Activated CD4-positive, alpha-beta memory T cell treated with anti-CD3 and anti-CD28 coated beads for 36 hours (primary cell): ENCODE measurements around the gene DISP3. TPM values are rescaled to one million over a fixed set of nuclear protein-coding genes. Genes with fewer than 3 reads are reported as not detected.

Experiments
- CTCF ChIA-PET: fragments of 350-600 bp; sonication (Branson Sonifier 250); formaldehyde crosslinking; loops from one replicate; lab custom pipeline; 2021; ENCODE audit warnings: antibody characterized with exemption, inconsistent platforms; lab: Charles Lee
- POLR2A ChIA-PET: fragments of 350-600 bp; sonication (Branson Sonifier 250); formaldehyde crosslinking; loops from one replicate; lab custom pipeline; 2021; ENCODE audit warnings: antibody characterized with exemption; lab: Charles Lee
- DNase-seq: peaks from one replicate; pipeline ENCODE4 v3.0.0-alpha.2; 2020
- H3K27ac Mint-ChIP-seq: one replicate; pipeline ENCODE4 v1.8.0; 2021; ENCODE audit warnings: mixed read lengths
- H3K27me3 Mint-ChIP-seq: one replicate; pipeline ENCODE4 v1.8.0; 2021; ENCODE audit warnings: mixed read lengths
- H3K36me3 Mint-ChIP-seq: one replicate; pipeline ENCODE4 v1.8.0; 2021; ENCODE audit warnings: mixed read lengths
- H3K4me1 Mint-ChIP-seq: one replicate; pipeline ENCODE4 v1.8.0; 2021; ENCODE audit warnings: low read depth, mixed read lengths
- H3K4me3 Mint-ChIP-seq: one replicate; pipeline ENCODE4 v1.8.0; 2021; ENCODE audit warnings: mild to moderate bottlenecking, mixed read lengths
- H3K9me3 Mint-ChIP-seq: one replicate; pipeline ENCODE4 v1.8.0; 2021; ENCODE audit warnings: mixed read lengths
- intact Hi-C: fragments of 100-400 bp; cut with micrococcal nuclease; formaldehyde crosslinking; loops from one replicate; pipeline ENCODE4 v1.15.1; 2023
- total RNA-seq, 2 experiments: library from RNA; stranded (reverse); gene quantifications; one replicate each; pipeline ENCODE4 v1.2.3, GENCODE V29; 2021

The DISP3 gene
- total RNA-seq, 2 experiments from 2014 or later: 0.07 to 0.21 TPM

- CTCF ChIA-PET: no interaction called here
- Mint-ChIP-seq H3K9me3 (no peaks in the 10 kb centered on the region), H3K27me3 (peaks cover 1% of the 10 kb centered on the region), H3K4me3 (no peak overlapping the region), H3K36me3 (no peaks in the 10 kb centered on the region), H3K4me1 (no peaks in the 10 kb centered on the region), H3K27ac (no peak overlapping the region)
- POLR2A ChIA-PET: no interaction called here
- no peak for DNase-seq
- intact Hi-C loops: no loop called here
Measured at GRCh38 chr1:11539850-11540772, 61.2 kb downstream of the DISP3 start.

- POLR2A ChIA-PET: no interaction called here
- no peaks in the 10 kb centered on the region for H3K4me1 Mint-ChIP-seq
- H3K9me3 Mint-ChIP-seq: no peaks in the 10 kb centered on the region
- no peaks in the 10 kb centered on the region for H3K36me3 Mint-ChIP-seq
- intact Hi-C loops: no loop called here
- CTCF ChIA-PET: no interaction called here
- H3K27me3 Mint-ChIP-seq: peaks cover 1% of the 10 kb centered on the region
- no peak overlapping the region for H3K4me3 Mint-ChIP-seq
- DNase-seq: no peak
- no peak overlapping the region for H3K27ac Mint-ChIP-seq
Measured at GRCh38 chr1:11540773-11541160, 61.8 kb downstream of the DISP3 start.

- intact Hi-C loops: no loop called here
- ChIA-PET POLR2A (no interaction called here), CTCF (no interaction called here)
- Mint-ChIP-seq H3K4me1 (no peaks in the 10 kb centered on the region), H3K4me3 (no peak overlapping the region), H3K9me3 (no peaks in the 10 kb centered on the region), H3K27ac (no peak overlapping the region), H3K36me3 (no peaks in the 10 kb centered on the region), H3K27me3 (peaks cover 1% of the 10 kb centered on the region)
- DNase-seq: no peak
Measured at GRCh38 chr1:11541236-11541635, 62.3 kb downstream of the DISP3 start.

- H3K4me1 Mint-ChIP-seq: no peaks in the 10 kb centered on the region
- no peak for DNase-seq
- no peaks in the 10 kb centered on the region for H3K36me3 Mint-ChIP-seq
- ChIA-PET POLR2A (no interaction called here), CTCF (no interaction called here)
- no peak overlapping the region for H3K27ac Mint-ChIP-seq
- intact Hi-C loops: no loop called here
- no peak overlapping the region for H3K4me3 Mint-ChIP-seq
- peaks cover 1% of the 10 kb centered on the region for H3K27me3 Mint-ChIP-seq
- H3K9me3 Mint-ChIP-seq: no peaks in the 10 kb centered on the region
Measured at GRCh38 chr1:11541956-11542355, 63.0 kb downstream of the DISP3 start.

GRCh38 chr1:11543392-11543791, 64.4 kb downstream of the DISP3 start:
- Mint-ChIP-seq H3K4me1 (no peaks in the 10 kb centered on the region), H3K9me3 (no peaks in the 10 kb centered on the region), H3K27ac (no peak overlapping the region), H3K4me3 (no peak overlapping the region), H3K36me3 (no peaks in the 10 kb centered on the region), H3K27me3 (no peaks in the 10 kb centered on the region)
- no peak for DNase-seq
- POLR2A ChIA-PET: no interaction called here
- intact Hi-C loops: no loop called here
- CTCF ChIA-PET: no interaction called here

GRCh38 chr1:11543796-11544195, 64.8 kb downstream of the DISP3 start:
- CTCF ChIA-PET: no interaction called here
- Mint-ChIP-seq H3K27me3 (no peaks in the 10 kb centered on the region), H3K4me3 (no peak overlapping the region), H3K27ac (no peak overlapping the region), H3K4me1 (no peaks in the 10 kb centered on the region), H3K9me3 (no peaks in the 10 kb centered on the region), H3K36me3 (no peaks in the 10 kb centered on the region)
- POLR2A ChIA-PET: no interaction called here
- no peak for DNase-seq
- intact Hi-C loops: no loop called here

- no peak for DNase-seq
- H3K4me1 Mint-ChIP-seq: no peaks in the 10 kb centered on the region
- H3K9me3 Mint-ChIP-seq: no peaks in the 10 kb centered on the region
- intact Hi-C loops: no loop called here
- H3K27ac Mint-ChIP-seq: no peak overlapping the region
- ChIA-PET CTCF (no interaction called here), POLR2A (no interaction called here)
- no peak overlapping the region for H3K4me3 Mint-ChIP-seq
- H3K36me3 Mint-ChIP-seq: no peaks in the 10 kb centered on the region
- peaks cover 13% of the 10 kb centered on the region for H3K27me3 Mint-ChIP-seq
Measured at GRCh38 chr1:11546456-11546855, 67.5 kb downstream of the DISP3 start.

GRCh38 chr1:11550664-11551283, 71.8 kb downstream of the DISP3 start:
- peak; percentile 61 for DNase-seq
- Mint-ChIP-seq H3K27me3 (peaks cover 38% of the 10 kb centered on the region), H3K4me1 (no peaks in the 10 kb centered on the region), H3K27ac (no peak overlapping the region), H3K36me3 (no peaks in the 10 kb centered on the region), H3K9me3 (no peaks in the 10 kb centered on the region), H3K4me3 (no peak overlapping the region)
- ChIA-PET CTCF (interaction anchor here (1.1 kb wide), 1 partner anchor 92 kb away, joined by 3 read pairs; no protein-coding TSS in a partner anchor), POLR2A (no interaction called here)
- intact Hi-C loops: no loop called here

- no peak for DNase-seq
- H3K4me1 Mint-ChIP-seq: no peaks in the 10 kb centered on the region
- intact Hi-C loops: no loop called here
- H3K27ac Mint-ChIP-seq: no peak overlapping the region
- no peaks in the 10 kb centered on the region for H3K9me3 Mint-ChIP-seq
- ChIA-PET CTCF (no interaction called here), POLR2A (no interaction called here)
- H3K4me3 Mint-ChIP-seq: no peak overlapping the region
- H3K27me3 Mint-ChIP-seq: peaks cover 39% of the 10 kb centered on the region
- no peaks in the 10 kb centered on the region for H3K36me3 Mint-ChIP-seq
Measured at GRCh38 chr1:11558276-11558675, 79.3 kb downstream of the DISP3 start.

GRCh38 chr1:11558871-11559590, 80.1 kb downstream of the DISP3 start:
- no peak overlapping the region for H3K4me3 Mint-ChIP-seq
- no peak overlapping the region for H3K27ac Mint-ChIP-seq
- H3K4me1 Mint-ChIP-seq: no peaks in the 10 kb centered on the region
- CTCF ChIA-PET: no interaction called here
- DNase-seq: no peak
- POLR2A ChIA-PET: no interaction called here
- intact Hi-C loops: no loop called here
- H3K36me3 Mint-ChIP-seq: no peaks in the 10 kb centered on the region
- H3K27me3 Mint-ChIP-seq: peaks cover 39% of the 10 kb centered on the region
- no peaks in the 10 kb centered on the region for H3K9me3 Mint-ChIP-seq

- H3K27ac Mint-ChIP-seq: no peak overlapping the region
- no peaks in the 10 kb centered on the region for H3K36me3 Mint-ChIP-seq
- no peaks in the 10 kb centered on the region for H3K4me1 Mint-ChIP-seq
- POLR2A ChIA-PET: no interaction called here
- no peaks in the 10 kb centered on the region for H3K9me3 Mint-ChIP-seq
- intact Hi-C loops: no loop called here
- H3K27me3 Mint-ChIP-seq: peaks cover 35% of the 10 kb centered on the region
- no peak for DNase-seq
- H3K4me3 Mint-ChIP-seq: no peak overlapping the region
- CTCF ChIA-PET: no interaction called here
Measured at GRCh38 chr1:11559591-11559970, 80.6 kb downstream of the DISP3 start.

GRCh38 chr1:11560061-11560460, 81.1 kb downstream of the DISP3 start:
- peaks cover 32% of the 10 kb centered on the region for H3K27me3 Mint-ChIP-seq
- no peak for DNase-seq
- ChIA-PET CTCF (no interaction called here), POLR2A (no interaction called here)
- H3K36me3 Mint-ChIP-seq: no peaks in the 10 kb centered on the region
- intact Hi-C loops: no loop called here
- H3K4me1 Mint-ChIP-seq: no peaks in the 10 kb centered on the region
- no peaks in the 10 kb centered on the region for H3K9me3 Mint-ChIP-seq
- no peak overlapping the region for H3K27ac Mint-ChIP-seq
- H3K4me3 Mint-ChIP-seq: no peak overlapping the region
